GM13976 (cell line): ENCODE data around the gene PEX6.

ENCODE experiments used
- DNase-seq: peaks from one replicate; pipeline ENCODE4 v3.0.0; 2012; ENCODE audit warnings: low spot score
- CTCF ChIP-seq: IDR thresholded peaks from 2 replicates; pipeline ENCODE4 v1.5.1; 2012; ENCODE audit warnings: borderline replicate concordance, mild to moderate bottlenecking; ENCODE audit not compliant: insufficient read depth; ENCODE audit errors: extremely low read depth, missing control alignments, control extremely low read depth
- in situ Hi-C: fragments of 300-500 bp; cut with MboI; formaldehyde crosslinking; loops from one replicate; pipeline ENCODE4 v1.12.0; 2022; ENCODE audit warnings: low sequenced_read_pairs, mixed read lengths, inconsistent platforms; ENCODE audit not compliant: unreplicated experiment

Gene PEX6

GRCh38 chr6:42928986-42929820 lies 49.8 kb downstream of the PEX6 start, which contains the start of gene CNPY3:
Gene CNPY3 (plus strand): TSS chr6:42929480. CDS start chr6:42929571, 91 bp downstream.
- in situ Hi-C loops, result no loop called here
- no peak for TF ChIP-seq CTCF
- DNase-seq, result peak; percentile 92

- DNase-seq, result no peak
- no peak for TF ChIP-seq CTCF
- in situ Hi-C loops, result no loop called here
Observed at GRCh38 chr6:42925248-42925857, 53.6 kb downstream of the PEX6 start.

GRCh38 chr6:42923666-42924065 lies 55.3 kb downstream of the PEX6 start:
- TF ChIP-seq CTCF, result no peak
- in situ Hi-C loops, result no loop called here
- no peak for DNase-seq

- no peak for TF ChIP-seq CTCF
- DNase-seq, result no peak
- in situ Hi-C loops, result no loop called here
Observed at GRCh38 chr6:42921801-42922200, 57.2 kb downstream of the PEX6 start.

- TF ChIP-seq CTCF, result no peak
- in situ Hi-C loops, result no loop called here
- DNase-seq, result no peak
Observed at GRCh38 chr6:42916288-42916687, 62.7 kb downstream of the PEX6 start.

GRCh38 chr6:42915732-42916131 lies 63.2 kb downstream of the PEX6 start, which contains the start of gene PTCRA:
Gene PTCRA (plus strand): TSS chr6:42916053. CDS start chr6:42916070, 17 bp downstream.
- in situ Hi-C loops, result no loop called here
- no peak for TF ChIP-seq CTCF
- DNase-seq, result no peak

GRCh38 chr6:42914546-42914945 lies 64.4 kb downstream of the PEX6 start:
- TF ChIP-seq CTCF, result no peak
- in situ Hi-C loops, result no loop called here
- DNase-seq, result no peak
